ENCODE measurements around the gene PRADC1.

- no peak for TF ChIP-seq EZH2phosphoT487 (IDR thresholded peaks at IDR 0.05; ENCODE audit: insufficient read depth, low read depth)
- TF ChIP-seq EZH2 (IDR thresholded peaks at IDR 0.05; ENCODE audit: insufficient read depth, poor library complexity, severe bottlenecking) = no peak
Measured at GRCh38 chr2:73197579-73197978, 35.5 kb downstream of the PRADC1 start.

Measured in GM23248 (cell line).